GM19023 (cell line): ENCODE measurements around the gene NEDD4L.

Experiments
- ATAC-seq: cut with Tn5 transposase; IDR thresholded peaks from one replicate; pipeline ENCODE4 v1.9.1; 2021; ENCODE audit warnings: mild to moderate bottlenecking, moderate library complexity; ENCODE audit not compliant: unreplicated experiment

NEDD4L gene

GRCh38 chr18:58335821-58336220, 291.8 kb downstream of the NEDD4L start:
- ATAC-seq, result no peak

GRCh38 chr18:58336605-58337004, 292.6 kb downstream of the NEDD4L start:
- no peak for ATAC-seq

DNA sequence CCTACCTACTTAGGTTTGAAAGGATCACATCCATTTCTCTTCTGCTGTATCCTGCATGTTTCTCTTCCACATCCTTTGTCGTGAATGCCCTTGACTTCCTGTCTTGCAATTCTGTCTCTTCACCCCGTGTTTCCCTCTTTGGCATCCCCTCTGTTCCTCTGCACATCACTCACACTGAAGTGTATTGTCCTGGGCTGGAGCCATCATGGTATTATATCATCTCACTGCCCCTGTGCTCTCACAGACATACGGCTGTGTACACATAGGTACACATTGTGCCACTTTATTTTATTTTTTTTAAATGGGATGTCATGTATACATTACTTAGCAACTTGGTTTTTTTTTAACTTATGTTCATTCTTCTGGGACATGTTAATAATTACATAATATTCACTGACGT, 293.3 kb downstream of the NEDD4L start:
- no peak for ATAC-seq

- no peak for ATAC-seq
These were observed 293.7 kb downstream of the NEDD4L start for GRCh38 chr18:58337686-58338085.

- no peak for ATAC-seq
These were observed 294.1 kb downstream of the NEDD4L start for GRCh38 chr18:58338141-58338540.

GRCh38 chr18:58338961-58339592, 295.1 kb downstream of the NEDD4L start:
- ATAC-seq, result no peak

GRCh38 chr18:58339890-58340289, 295.9 kb downstream of the NEDD4L start:
- ATAC-seq, result no peak

GRCh38 chr18:58341916-58342315, 297.9 kb downstream of the NEDD4L start:
- ATAC-seq, result no peak

GRCh38 chr18:58344080-58344670, 300.1 kb downstream of the NEDD4L start:
- ATAC-seq, result no peak

- ATAC-seq, result no peak
These were observed 300.9 kb downstream of the NEDD4L start for GRCh38 chr18:58344861-58345463.

GRCh38 chr18:58345875-58346274, 301.8 kb downstream of the NEDD4L start:
- no peak for ATAC-seq

- no peak for ATAC-seq
These were observed 303.1 kb downstream of the NEDD4L start for GRCh38 chr18:58347135-58347534.

DNA sequence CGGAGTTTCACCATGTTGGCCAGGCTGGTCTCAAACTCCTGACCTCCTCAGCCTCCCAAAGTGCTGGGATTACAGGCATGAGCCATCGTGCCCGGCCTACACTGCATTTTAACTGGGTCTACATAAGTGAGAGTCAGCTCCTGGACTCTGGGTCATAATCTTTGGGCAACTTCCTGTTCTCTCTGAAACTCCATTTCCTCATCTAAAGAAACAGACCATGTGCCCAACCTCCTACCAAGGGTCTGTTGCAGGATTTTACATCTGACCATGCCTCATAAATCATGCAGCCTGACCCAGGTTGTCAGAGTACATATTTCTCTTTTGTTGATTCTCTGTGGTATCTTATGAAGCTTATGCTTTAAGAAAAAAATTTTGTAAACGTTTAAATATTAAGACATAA, 304.5 kb downstream of the NEDD4L start:
- ATAC-seq, result no peak

DNA sequence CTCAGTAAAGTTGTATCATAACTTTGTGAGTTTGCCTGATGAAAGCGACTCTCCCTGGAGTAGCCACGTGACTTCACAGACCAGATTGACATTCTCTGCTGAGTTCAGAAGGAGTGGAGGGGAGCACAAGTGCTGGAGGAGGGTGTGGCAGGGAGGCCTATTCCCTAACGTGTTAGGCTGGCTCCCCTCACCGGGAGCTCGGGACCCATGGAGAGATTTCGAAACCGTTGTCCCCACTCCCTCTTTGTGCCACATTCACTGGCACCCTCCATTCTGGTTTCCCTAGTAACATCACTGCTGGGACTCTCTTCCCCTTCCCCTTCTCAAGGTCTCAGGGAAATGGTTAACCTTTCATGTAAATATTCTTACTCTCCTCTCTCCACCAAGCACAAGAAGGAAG, 304.9 kb downstream of the NEDD4L start:
- no peak for ATAC-seq

DNA sequence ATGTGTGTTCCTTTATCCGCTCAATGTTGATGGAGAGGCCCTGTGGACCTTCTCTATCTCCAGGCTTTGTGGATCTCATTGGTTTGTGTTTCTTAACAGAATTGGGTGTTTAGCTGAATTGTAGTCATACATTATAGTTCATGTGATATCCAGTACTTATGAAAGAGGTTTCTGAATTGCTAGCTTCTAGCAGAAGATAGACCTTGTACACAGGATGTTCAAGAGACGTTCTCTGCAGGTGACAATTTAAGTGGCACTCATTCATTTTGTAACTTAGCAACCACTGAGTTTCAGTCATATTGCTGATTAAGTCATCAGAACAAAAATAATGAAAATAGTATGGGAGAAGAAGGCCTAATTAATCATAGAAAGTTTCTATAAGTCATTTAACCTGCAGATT, 305.6 kb downstream of the NEDD4L start:
- no peak for ATAC-seq

DNA sequence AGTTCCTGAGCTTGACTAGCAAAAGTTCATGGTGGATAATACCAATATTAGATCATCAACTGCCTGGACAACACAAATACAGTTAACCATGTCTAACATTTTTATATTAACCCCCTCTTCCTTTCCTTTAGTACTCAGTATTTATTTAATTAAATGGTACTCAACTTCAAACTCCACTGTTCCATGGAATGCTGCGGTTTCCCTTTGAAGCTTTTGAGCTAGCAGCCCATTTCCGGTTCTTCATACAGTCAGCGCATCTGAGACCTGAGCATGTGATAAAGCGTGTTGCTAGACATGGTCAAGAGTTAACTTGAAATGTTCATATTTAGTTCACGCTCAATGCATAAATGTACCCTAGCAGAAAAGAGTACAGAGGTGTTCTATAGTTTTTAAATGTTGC, 306.5 kb downstream of the NEDD4L start:
- no peak for ATAC-seq

DNA sequence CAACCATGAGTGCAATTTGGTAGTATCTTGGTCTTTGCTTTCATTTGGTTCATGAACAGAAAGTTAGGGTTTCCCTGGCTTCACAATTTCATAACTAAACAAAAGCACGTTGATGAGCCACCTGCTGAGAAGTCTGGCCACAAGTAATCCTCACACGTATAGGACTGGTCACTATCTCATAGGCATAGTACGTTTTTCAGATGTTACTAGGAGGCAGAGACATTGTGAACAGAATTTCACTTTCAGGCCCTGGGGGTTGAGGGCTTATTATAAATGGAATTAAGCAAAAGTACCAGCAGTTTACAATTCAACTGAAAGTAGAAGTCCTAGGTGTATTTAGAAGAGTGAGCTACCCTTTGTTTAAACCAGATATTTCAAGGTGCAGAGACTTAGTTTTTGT, 307.8 kb downstream of the NEDD4L start:
- no peak for ATAC-seq

- no peak for ATAC-seq
These were observed 309.6 kb downstream of the NEDD4L start for GRCh38 chr18:58353581-58353980.

DNA sequence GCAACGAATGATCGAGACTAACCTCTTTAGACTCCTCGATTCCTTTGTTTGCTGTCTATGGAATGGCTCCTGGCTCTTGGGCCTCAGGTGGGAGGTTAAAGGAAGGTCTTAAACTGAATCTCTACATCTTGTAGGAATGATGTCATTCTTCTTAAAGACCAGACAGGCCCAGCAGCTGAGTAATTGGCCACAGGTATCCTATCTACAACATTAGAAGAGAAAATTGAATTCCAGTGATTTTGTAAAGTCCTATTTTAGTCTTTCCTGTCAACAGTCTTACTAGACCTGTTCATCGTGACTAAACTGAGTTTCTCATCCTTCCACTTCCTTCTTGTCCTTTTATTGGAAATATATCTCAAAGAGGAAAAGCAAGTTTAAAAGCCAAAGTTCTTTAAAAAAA, 310.0 kb downstream of the NEDD4L start:
- no peak for ATAC-seq

DNA sequence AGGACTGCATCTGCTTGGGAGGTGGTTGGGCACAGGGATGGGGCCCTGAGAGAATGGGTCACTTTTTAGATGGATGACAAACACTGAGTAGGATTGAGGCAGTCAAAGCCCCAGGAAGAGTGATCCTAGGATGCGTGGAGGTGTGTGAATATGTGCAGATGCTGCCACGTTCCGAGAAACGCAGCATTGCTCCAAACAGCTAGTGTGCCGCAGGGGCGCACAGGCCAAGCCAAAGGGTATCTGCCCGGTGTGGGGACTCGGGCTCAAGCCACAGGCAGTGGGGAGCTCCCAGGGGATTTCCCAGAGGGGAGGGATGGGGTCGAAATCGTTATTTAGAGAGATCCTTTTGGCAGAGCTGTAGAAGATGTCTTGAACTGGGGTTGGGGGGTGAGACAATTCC, 310.8 kb downstream of the NEDD4L start:
- no peak for ATAC-seq

DNA sequence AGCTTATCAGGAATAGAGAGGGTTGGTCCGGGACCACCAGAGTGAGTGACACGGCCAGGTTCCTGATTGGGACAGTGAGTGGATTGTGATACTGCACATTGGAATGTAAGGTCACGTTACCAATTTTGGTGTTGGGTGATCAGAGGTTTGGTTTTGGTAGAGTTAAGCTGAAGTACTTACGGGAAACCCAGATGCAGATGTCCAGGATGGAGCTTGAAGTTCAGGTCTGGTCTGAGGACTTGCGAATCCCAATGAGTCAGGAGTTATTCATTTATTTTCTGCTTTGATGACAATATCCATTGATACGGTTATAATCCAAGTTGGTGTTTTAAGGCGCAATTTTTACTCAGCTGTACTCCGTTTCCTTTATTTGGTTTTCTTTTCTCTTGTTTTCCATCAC, 311.2 kb downstream of the NEDD4L start:
- ATAC-seq, result no peak

- no peak for ATAC-seq
These were observed 315.2 kb downstream of the NEDD4L start for GRCh38 chr18:58359218-58359617.

DNA sequence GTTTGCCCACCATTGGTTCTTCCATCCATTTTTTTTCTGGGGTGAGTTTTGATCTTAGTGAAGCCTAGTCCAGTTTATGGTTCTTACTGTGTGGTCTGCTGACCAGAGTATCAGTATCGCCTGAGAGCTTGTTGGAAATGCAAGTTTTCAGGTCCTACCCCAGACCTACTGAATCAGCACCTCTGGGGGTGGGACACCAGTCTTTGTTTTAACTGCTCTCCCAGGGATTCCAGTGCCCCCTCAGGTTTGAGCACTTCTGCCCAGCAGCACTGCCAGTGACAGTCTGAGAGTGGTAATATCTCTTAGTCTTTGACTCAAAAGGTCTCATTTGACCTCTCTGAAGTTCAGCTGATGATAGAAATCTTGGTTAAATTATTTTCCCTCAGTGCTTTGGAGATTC, 315.6 kb downstream of the NEDD4L start:
- ATAC-seq, result no peak
